Mononuclear cell (primary cell): ENCODE results near the gene GC. TPM values are rescaled to one million over a fixed set of nuclear protein-coding genes. Genes with fewer than 3 reads are reported as not detected.
"Not testable (repeated sequence)": the region's sequence is repeated elsewhere in the genome, so short reads cannot be mapped to it uniquely, and the experiment has no call there.

ENCODE experiments used
- H3K27me3 ChIP-seq: 2 replicates; pipeline ENCODE4 v1.6.0; 2011; ENCODE audit warnings: low read length, control low read depth; ENCODE audit not compliant: insufficient read depth
- H3K4me1 ChIP-seq: 2 replicates; pipeline ENCODE4 v1.5.1; 2011; ENCODE audit warnings: mild to moderate bottlenecking, low read length, control low read depth; ENCODE audit not compliant: insufficient read depth
- H3K4me3 ChIP-seq: 2 replicates; pipeline ENCODE4 v1.5.1; 2011; ENCODE audit warnings: mild to moderate bottlenecking, low read length, moderate library complexity
- H3K9me3 ChIP-seq: 2 replicates; pipeline ENCODE4 v1.5.1; 2011; ENCODE audit warnings: low read depth, mild to moderate bottlenecking, control low read depth, low read length
- total RNA-seq: library from RNA; depleted of rRNA; stranded (reverse); fragments of >200 nt; gene quantifications from one replicate; pipeline ENCODE4 v1.2.3, GENCODE V29; 2012

GC gene, protein sequence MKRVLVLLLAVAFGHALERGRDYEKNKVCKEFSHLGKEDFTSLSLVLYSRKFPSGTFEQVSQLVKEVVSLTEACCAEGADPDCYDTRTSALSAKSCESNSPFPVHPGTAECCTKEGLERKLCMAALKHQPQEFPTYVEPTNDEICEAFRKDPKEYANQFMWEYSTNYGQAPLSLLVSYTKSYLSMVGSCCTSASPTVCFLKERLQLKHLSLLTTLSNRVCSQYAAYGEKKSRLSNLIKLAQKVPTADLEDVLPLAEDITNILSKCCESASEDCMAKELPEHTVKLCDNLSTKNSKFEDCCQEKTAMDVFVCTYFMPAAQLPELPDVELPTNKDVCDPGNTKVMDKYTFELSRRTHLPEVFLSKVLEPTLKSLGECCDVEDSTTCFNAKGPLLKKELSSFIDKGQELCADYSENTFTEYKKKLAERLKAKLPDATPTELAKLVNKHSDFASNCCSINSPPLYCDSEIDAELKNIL
- total RNA-seq: not detected

DNA sequence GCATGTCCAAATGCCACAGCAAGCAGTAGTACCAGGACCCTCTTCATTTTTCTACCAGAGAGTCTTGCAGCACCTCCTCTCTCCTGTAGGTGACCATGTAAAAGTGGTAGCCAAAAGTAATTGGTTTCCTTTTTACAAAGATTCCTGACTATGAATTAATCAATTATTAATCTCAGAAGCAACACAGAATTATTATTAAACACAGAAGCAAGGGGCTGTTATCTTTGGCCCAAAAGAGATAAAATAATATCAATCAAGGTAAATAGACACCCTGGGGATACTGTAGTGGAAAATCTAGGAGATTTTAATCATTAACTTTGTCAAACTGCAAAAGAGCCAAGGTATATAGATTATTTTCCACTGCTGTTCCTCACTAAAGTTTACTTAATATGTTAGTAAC is at the start of gene GC:
Gene GC (minus strand): TSS at position 108 of the 400 bp plus-strand sequence. CDS start 61 bp downstream, at position 47.
- no peaks in the 10 kb centered on the region for H3K9me3 ChIP-seq
- H3K27me3 ChIP-seq: no peaks in the 10 kb centered on the region
- no peaks in the 10 kb centered on the region for H3K4me1 ChIP-seq
- H3K4me3 ChIP-seq: no peak within 1 kb of the TSS

DNA sequence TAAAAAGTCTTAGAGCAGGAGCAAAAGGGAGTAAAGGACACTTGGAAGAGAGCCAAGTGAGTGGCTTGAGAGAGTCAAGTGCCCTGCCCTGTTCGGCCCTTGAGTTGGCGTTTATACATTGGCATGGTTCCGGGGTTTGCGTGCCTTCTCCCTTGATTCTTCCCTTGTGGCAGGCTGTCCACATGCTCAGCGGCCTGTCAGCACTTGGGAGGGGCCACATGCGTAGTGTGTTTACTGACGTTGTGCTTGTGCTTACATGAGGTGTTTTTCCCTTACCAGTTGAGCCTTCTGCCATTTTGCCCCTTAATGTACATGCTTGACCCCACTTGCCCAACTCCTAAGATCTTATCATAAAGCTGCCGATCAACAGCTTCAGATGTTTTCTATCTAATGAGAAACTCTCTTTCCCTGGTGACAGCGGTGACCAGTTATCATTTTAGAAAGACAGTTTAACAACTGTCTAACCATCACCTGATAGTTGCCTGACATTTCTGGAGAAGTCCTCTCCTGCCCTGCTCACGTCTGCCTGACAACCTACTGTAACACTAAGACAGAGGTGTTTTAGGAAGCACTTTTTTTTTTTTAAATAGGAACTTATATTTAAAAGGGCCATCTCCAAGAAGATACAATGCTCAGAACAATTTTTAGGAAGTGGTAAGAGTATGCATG is 49.5 kb upstream of the GC start:
- Histone ChIP-seq H3K9me3 (no peaks in the 10 kb centered on the region), H3K4me3 (no peak overlapping the region), H3K4me1 (no peaks in the 10 kb centered on the region)

DNA sequence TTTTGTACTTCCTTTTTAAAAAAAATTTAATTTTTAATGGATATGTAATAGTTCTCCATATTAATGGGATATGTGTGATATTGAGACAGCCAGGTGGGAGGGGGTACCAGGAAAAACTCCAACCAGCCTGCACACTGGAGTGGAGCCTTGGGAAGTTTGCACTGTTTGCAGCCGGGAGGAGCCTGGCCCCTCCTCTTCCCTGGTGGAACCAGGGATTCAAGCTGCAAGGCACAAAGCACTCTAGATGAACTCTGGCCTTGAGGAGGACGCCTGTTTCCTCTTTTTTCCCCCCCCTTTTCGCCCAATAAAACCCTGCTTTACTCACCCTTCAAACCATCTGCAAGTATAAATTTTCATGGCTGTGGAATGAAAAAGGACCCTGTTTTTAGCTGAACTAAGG is 48.2 kb upstream of the GC start:
- H3K9me3 ChIP-seq: no peaks in the 10 kb centered on the region
- H3K27me3 ChIP-seq: no peaks in the 10 kb centered on the region
- no peak overlapping the region for H3K4me3 ChIP-seq
- H3K4me1 ChIP-seq: no peaks in the 10 kb centered on the region

More for the DNA sequence above, 49.5 kb upstream of the GC start:
- no peaks in the 10 kb centered on the region for H3K27me3 ChIP-seq

DNA sequence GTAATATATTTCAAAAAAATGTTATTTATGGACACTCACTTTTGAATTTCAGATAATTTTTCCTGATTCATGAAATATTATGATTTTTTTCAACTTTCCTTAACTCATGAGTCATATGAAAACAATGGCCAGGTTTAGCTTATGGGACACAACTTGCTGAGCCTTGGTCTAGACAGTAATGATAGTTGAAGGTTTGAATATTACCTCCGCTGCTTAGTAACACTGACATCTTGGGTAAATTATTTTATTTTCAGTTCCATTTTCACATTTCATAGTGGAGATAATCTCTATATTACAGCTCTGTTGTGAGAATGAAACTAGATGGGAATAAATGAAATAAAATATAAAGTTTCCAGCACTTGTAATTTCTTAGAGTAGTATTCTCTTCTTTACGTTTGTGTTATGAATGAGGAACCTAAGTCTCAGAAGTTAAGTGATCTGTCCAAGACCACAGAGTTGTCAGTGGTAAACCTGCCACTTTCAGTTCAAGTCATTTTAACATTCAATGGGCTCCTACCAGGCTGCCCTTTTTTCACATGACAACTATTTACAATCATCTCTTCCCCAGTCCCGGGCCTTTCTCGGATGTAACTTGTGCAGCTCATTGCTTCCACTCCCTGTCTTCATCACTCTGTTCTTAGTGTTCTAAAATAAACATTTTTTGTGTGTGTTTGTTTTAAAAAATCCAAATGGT is 46.8 kb upstream of the GC start:
- peaks cover 5% of the 10 kb centered on the region for H3K9me3 ChIP-seq
- no peaks in the 10 kb centered on the region for H3K4me1 ChIP-seq
- no peaks in the 10 kb centered on the region for H3K27me3 ChIP-seq
- no peak overlapping the region for H3K4me3 ChIP-seq

DNA sequence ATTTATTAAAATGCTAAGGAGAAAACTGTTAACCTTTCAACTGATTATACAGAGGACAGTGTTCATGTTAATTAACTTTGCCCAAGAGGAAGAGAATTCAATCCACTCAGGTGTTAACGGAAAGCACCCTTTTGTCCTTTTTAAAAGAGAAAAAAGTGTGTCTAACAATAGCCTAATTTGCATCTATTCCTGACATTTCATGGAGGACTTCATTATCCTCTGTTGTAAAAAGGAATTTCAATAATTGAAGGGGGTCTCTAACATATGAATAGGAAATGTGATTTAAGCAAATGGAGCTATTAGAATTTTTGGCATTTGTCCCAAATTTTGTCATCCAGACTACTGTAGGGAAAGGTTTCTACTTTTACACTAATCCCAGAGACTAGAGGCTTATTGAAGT is 44.6 kb upstream of the GC start:
- peaks cover 5% of the 10 kb centered on the region for H3K9me3 ChIP-seq
- no peaks in the 10 kb centered on the region for H3K27me3 ChIP-seq
- H3K4me3 ChIP-seq: no peak overlapping the region
- no peaks in the 10 kb centered on the region for H3K4me1 ChIP-seq

DNA sequence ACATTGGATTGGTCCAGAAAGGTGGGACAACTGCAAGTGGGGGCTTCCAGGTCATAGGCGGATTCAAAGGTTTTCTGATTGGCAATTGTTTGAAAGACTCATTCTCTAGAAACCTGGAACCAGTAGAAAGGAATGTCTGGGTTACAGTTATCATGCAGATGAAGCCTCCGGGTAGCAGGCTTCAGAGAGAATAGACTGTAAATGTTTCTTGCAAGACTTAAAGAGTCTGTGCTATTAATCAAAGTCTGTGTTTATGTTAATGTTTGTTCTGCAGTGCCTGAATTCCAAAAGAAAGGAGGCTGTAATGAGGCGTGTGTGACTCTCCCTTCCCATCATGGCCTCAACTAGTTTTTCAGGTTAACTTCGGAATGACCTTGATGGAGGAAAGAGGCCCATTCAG is 43.9 kb upstream of the GC start:
- H3K4me1 ChIP-seq: no peaks in the 10 kb centered on the region
- no peaks in the 10 kb centered on the region for H3K27me3 ChIP-seq
- no peak overlapping the region for H3K4me3 ChIP-seq
- H3K9me3 ChIP-seq: peaks cover 5% of the 10 kb centered on the region

DNA sequence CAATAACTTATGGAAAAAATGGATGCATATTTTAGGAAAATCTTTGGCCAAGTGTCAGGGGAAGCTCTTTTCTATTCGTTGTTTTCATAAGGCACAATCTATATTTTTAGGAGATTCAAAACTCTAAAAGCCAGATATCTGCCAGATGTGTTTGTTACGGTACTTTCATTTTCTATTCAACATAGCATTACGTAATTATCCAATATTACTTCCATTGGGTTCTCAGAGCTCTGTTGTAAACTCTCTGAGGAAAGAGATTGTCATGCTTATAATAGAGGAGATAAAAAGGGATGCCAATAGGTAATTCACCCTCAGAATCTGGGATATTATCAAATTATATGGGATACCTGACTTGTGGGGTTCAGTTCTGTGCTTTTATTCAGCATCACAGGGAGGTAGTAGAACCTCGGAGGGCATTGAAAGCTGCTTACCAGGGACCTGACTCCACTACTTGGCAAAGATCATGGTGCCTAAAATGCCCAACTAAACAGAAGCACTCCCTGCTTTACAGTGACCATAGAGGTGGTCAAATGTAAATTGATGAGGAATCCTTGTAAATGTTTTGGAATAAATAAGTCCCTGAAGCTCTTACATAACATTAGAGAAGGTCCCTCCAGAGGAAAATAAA is 32.9 kb upstream of the GC start:
- H3K4me1 ChIP-seq: no peaks in the 10 kb centered on the region
- no peaks in the 10 kb centered on the region for H3K9me3 ChIP-seq
- H3K27me3 ChIP-seq: no peaks in the 10 kb centered on the region
- H3K4me3 ChIP-seq: no peak overlapping the region

DNA sequence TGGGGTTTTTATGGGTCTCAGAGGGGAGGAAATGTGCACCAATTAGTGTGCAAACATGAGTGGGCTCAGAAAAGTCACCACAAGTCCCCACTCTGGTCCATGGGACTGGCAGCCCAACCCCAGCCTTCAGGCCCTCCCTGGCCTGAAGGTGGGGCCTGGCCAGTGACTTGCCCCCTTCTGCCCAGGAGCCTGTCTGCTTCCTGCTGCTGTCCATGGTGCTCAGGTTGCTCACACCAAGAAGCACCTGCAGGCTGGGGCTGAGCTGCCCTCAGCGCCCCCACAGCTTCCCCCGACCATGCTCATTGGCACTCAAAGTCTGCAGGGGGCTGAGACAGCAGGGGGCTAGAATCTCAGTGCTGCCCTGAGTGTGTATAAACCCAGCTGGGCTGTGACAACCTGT is 30.6 kb upstream of the GC start:
- no peak overlapping the region for H3K4me3 ChIP-seq
- H3K9me3 ChIP-seq: no peaks in the 10 kb centered on the region
- H3K4me1 ChIP-seq: no peaks in the 10 kb centered on the region
- H3K27me3 ChIP-seq: no peaks in the 10 kb centered on the region

DNA sequence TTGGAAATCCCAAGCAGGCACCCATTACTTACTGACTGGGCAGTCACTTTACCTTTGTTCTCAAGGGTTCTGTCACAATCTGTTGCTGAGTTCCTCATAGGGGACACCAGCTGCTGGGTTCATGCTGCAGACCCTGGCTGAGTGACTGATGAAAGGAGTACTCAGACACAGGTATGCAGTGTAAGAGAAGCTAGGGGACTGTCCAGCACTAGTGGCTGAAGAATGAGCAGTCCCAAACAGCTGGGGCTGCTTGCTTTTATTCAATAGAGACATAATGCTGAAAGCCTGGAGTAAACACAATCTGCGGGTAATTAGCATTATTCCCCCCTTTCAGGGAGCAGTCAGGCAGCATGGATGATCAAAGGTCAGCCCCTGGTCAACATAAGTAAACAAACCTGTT is 25.9 kb upstream of the GC start:
- not testable (repeated sequence) for H3K4me3 ChIP-seq, H3K27me3 ChIP-seq, H3K4me1 ChIP-seq, H3K9me3 ChIP-seq

DNA sequence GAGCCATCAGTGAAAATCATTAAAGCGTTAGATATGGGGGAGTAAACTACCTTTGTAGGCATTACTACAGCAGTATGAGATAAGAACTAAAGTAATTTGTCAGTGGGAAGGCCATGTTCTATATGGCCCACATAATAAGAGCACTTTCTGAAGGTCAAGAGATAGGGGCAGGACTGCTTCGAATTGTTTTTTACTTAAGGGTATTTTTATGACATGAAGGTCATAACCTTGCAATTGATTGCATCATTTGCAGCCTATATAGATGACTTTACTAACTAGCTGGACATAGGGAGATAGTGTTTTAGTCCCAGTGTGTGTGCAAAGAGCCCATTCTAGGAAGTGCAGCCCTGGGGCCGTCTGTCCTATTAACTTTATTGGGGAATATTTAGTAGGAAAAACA is 23.6 kb upstream of the GC start:
- no peaks in the 10 kb centered on the region for H3K27me3 ChIP-seq
- no peaks in the 10 kb centered on the region for H3K4me1 ChIP-seq
- no peaks in the 10 kb centered on the region for H3K9me3 ChIP-seq
- no peak overlapping the region for H3K4me3 ChIP-seq

DNA sequence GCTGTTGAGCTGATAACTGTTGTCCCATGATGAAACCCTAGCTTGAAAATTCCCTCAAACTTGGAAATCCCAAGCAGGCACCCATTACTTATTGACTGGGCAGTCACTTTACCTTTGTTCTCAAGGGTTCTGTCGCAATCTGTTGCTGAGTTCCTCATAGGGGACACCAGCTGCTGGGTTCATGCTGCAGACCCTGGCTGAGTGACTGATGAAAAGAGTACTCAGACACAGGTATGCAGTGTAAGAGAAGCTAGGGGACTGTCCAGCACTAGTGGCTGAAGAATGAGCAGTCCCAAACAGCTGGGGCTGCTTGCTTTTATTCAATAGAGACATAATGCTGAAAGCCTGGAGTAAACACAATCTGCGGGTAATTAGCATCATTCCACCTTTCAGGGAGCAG is 21.4 kb upstream of the GC start:
- not testable (repeated sequence) for H3K4me3 ChIP-seq, H3K27me3 ChIP-seq

DNA sequence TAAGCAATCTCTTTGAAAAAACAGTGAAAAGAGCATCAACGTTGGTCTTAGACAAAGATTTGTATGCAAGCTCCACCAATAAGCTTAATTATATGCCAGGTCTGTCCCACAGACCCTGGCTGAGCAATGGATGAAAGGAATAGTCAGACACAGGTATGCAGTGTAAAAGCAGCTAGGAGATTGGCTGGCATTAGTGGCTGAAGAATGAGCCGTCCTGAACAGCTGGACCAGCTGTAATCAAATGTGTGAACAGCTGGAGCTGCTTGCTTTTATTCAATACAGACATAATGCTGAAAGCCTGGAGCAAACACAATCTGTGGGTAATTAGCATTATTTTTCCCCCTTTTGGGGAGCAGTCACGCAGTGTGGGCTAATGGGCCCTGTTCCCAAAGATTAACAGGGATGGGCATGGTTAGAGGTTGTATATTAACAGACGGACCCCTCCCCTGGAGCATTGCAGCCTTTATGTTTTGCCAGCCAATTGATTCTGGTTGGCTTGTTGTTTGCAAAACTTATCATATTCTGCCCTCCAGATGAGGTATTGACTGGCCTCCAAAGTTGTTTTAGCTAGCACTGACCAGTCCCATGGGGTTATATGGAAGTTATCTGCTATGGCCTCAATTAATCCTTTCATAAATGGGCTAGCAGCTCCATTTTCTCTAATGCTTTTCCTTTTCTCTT is 20.3 kb upstream of the GC start:
- H3K27me3 ChIP-seq, H3K9me3 ChIP-seq, H3K4me3 ChIP-seq, H3K4me1 ChIP-seq: not testable (repeated sequence)

More for the DNA sequence above, 21.4 kb upstream of the GC start:
- H3K9me3 ChIP-seq, H3K4me1 ChIP-seq: not testable (repeated sequence)

DNA sequence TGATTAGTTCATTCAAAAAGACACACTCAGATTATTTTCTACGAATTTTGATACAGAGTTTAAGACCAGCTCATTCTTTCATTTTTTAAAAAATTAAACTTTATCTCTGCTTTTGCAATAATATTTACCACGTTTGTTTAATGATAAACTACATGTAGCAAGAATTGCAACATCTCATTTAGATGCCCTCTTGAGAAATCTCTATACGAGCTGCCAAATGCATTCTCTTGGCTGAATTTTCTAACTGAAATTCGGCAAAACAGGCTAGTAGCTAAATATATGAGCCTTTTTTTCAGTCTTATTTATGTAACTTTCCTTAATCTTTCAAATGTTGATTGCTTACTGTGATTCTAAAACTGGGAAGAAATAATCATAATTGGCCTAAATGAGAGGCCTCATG is 2.1 kb upstream of the GC start:
- H3K4me3 ChIP-seq: no peak overlapping the region
- no peaks in the 10 kb centered on the region for H3K4me1 ChIP-seq

DNA sequence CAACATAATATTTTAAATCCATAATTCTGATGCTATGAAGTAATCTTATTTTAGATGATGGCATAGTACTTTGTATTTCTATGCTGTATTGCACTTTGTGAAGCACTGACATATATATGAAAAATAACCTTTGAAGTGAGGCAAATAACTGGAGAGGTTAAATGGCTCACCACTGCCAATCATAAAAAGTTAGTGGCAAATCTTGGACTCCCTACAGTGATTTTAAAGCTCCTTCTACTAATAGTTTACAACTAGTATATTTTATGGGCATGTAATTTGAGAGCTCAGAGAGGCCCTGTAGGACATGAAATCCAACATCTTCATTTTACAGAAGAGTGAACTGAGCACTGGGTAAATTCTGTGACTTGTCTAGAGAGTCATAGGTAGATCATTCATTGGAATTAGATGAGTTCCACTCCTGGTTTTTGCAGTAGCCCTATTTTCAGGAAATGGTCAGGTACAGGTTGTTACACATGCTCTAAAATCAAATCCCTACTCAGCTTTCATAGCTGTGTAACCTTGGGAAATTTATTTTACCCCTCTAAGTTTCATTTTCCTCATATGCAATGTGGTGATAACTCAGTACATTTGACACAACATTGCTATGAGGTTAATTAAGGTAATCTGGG is 804 bp upstream of the GC start:
- H3K9me3 ChIP-seq: no peaks in the 10 kb centered on the region
- no peaks in the 10 kb centered on the region for H3K27me3 ChIP-seq
- no peak overlapping the region for H3K4me3 ChIP-seq
- no peaks in the 10 kb centered on the region for H3K4me1 ChIP-seq

More for the DNA sequence above, 2.1 kb upstream of the GC start:
- Histone ChIP-seq H3K9me3 (no peaks in the 10 kb centered on the region), H3K27me3 (no peaks in the 10 kb centered on the region)
